GM19043 (cell line): Measurements from ENCODE around the gene ZNF664.

Experiments used
- ATAC-seq: cut with Tn5 transposase; IDR thresholded peaks from one replicate; pipeline ENCODE4 v1.9.1; 2021; ENCODE audit warnings: low read depth; ENCODE audit not compliant: unreplicated experiment

Gene ZNF664

GRCh38 chr12:124006085-124006845 lies 33.2 kb downstream of the ZNF664 start:
- no peak for ATAC-seq

- ATAC-seq, result no peak
Measured at GRCh38 chr12:124006846-124007713, 34.1 kb downstream of the ZNF664 start.

GRCh38 chr12:124007826-124008570 lies 35.0 kb downstream of the ZNF664 start:
- ATAC-seq, result no peak

- no peak for ATAC-seq
Measured at GRCh38 chr12:124008595-124008994, 35.6 kb downstream of the ZNF664 start.

- ATAC-seq, result no peak
Measured at GRCh38 chr12:124009781-124010180, 36.8 kb downstream of the ZNF664 start.

GRCh38 chr12:124010687-124011086 lies 37.7 kb downstream of the ZNF664 start:
- no peak for ATAC-seq

- ATAC-seq, result no peak
Measured at GRCh38 chr12:124011435-124012115, 38.6 kb downstream of the ZNF664 start.

- no peak for ATAC-seq
Measured at GRCh38 chr12:124013073-124013472, 40.1 kb downstream of the ZNF664 start.

GRCh38 chr12:124015494-124016461 lies 42.8 kb downstream of the ZNF664 start:
- ATAC-seq, result no peak

- no peak for ATAC-seq
Measured at GRCh38 chr12:124017064-124017463, 44.0 kb downstream of the ZNF664 start.

GRCh38 chr12:124018539-124018938 lies 45.5 kb downstream of the ZNF664 start:
- ATAC-seq, result no peak

GRCh38 chr12:124019115-124019514 lies 46.1 kb downstream of the ZNF664 start:
- ATAC-seq, result no peak

GRCh38 chr12:124020514-124020949 lies 47.5 kb downstream of the ZNF664 start:
- no peak for ATAC-seq

- ATAC-seq, result no peak
Measured at GRCh38 chr12:124021007-124021406, 48.0 kb downstream of the ZNF664 start.

- ATAC-seq, result no peak
Measured at GRCh38 chr12:124022161-124022560, 49.1 kb downstream of the ZNF664 start.

- ATAC-seq, result no peak
Measured at GRCh38 chr12:124024263-124024678, 51.3 kb downstream of the ZNF664 start.

GRCh38 chr12:124024776-124025175 lies 51.8 kb downstream of the ZNF664 start:
- no peak for ATAC-seq

- ATAC-seq, result no peak
Measured at GRCh38 chr12:124025661-124026060, 52.6 kb downstream of the ZNF664 start.
